Stomach (tissue), 9 donors: ENCODE data around the gene SGK2. TPM values are rescaled to one million over a fixed set of nuclear protein-coding genes. Genes with fewer than 3 reads are reported as not detected.

Source experiments
- DNase-seq, 2 donors: peaks; one replicate each; pipeline versions ENCODE4 v3.0.0 to v3.0.0-alpha.2; 2013 to 2019
- H3K27ac ChIP-seq, 5 donors: fragments of 200-600 bp in 4 of 5; sonication (generic) in 4 of 5; one replicate each; pipeline ENCODE4 v1.5.1; 2013 to 2019; ENCODE audit warnings: mild to moderate bottlenecking in 1 of 5, moderate library complexity in 1 of 5
- H3K27me3 ChIP-seq, 3 donors: fragments of 200-600 bp; sonication (generic); one replicate each; pipeline ENCODE4 v1.5.1; 2017 to 2019; ENCODE audit warnings: mixed run types in 1 of 3
- H3K36me3 ChIP-seq, 4 donors: fragments of 200-600 bp; sonication (generic); 1 replicate in 3 of 4; 2 replicates in 1 of 4; pipeline ENCODE4 v1.5.1; 2016 to 2019
- H3K4me1 ChIP-seq, 4 donors: fragments of 200-600 bp; sonication (generic); one replicate each; pipeline ENCODE4 v1.5.1; 2016 to 2019
- H3K4me3 ChIP-seq, 4 donors: fragments of 200-600 bp; sonication (generic) in 3 of 4; one replicate each; pipeline ENCODE4 v1.5.1; 2016 to 2019; ENCODE audit warnings: mild to moderate bottlenecking in 1 of 4
- H3K9me3 ChIP-seq, 4 donors: fragments of 200-600 bp; sonication (generic); one replicate each; pipeline ENCODE4 v1.5.1; 2016 to 2019
- EP300 ChIP-seq: sonication (generic); formaldehyde crosslinking; IDR thresholded peaks from one replicate; pipeline ENCODE4 v1.6.1; 2017; ENCODE audit warnings: antibody characterized with exemption
- POLR2A ChIP-seq, 4 donors: fragments of 450-650 bp; IDR thresholded peaks; one replicate each; pipeline ENCODE4 v1.6.1; 2016; ENCODE audit warnings: antibody characterized with exemption in 4 of 4, control low read depth in 2 of 4, mild to moderate bottlenecking in 1 of 4, moderate library complexity in 1 of 4
- POLR2AphosphoS5 ChIP-seq, 3 donors: sonication (generic); formaldehyde crosslinking; IDR thresholded peaks; one replicate each; pipeline ENCODE4 v1.6.1; 2016; ENCODE audit warnings: antibody characterized with exemption in 3 of 3
- WGBS, 5 donors: extraction: QIAGEN DNeasy Blood & Tissue Kit in 3 of 5; methylation state at CpG; one replicate each; pipeline versions ENCODE4 v1.1.5 to v1.1.7; 2013 to 2018; 5-methylcytosine and 5-hydroxymethylcytosine counted together
- intact Hi-C: fragments of 100-400 bp; cut with DNase I; formaldehyde crosslinking; loops from one replicate; pipeline ENCODE4 v1.15.1; 2023; ENCODE audit warnings: low total_unique reads
- polyA plus RNA-seq, 3 donors: library from polyadenylated mRNA; stranded (reverse); fragments of 200-250 nt; gene quantifications; one replicate each; pipeline ENCODE4 v1.2.3, GENCODE V29; 2013
- total RNA-seq, 5 donors: library from RNA; depleted of rRNA; stranded (reverse); fragments of >200 nt; gene quantifications; one replicate each; pipeline versions ENCODE4 v1.1.0 to v1.2.3, GENCODE V29; 2014 to 2016
- TF ChIP-seq, protein P1 (sequence below), 7 experiments: fragments of 450-650 bp in 4 of 7; fragments of 200-600 bp in 3 of 7; sonication (generic) in 3 of 7; IDR thresholded peaks; one replicate each; pipeline ENCODE4 v1.5.1; 2016 to 2019; ENCODE audit warnings: antibody characterized with exemption in 7 of 7, control low read depth in 2 of 7, mild to moderate bottlenecking in 1 of 7
- donor health status: healthy with polysubstance abuse.
- donor health status: Bipolar disorder and iron deficiency.
- donor health status: healthy.

The SGK2 gene
- total and polyA plus RNA-seq, 8 donors: 2.1 to 118 (median 24.0) TPM

DNA sequence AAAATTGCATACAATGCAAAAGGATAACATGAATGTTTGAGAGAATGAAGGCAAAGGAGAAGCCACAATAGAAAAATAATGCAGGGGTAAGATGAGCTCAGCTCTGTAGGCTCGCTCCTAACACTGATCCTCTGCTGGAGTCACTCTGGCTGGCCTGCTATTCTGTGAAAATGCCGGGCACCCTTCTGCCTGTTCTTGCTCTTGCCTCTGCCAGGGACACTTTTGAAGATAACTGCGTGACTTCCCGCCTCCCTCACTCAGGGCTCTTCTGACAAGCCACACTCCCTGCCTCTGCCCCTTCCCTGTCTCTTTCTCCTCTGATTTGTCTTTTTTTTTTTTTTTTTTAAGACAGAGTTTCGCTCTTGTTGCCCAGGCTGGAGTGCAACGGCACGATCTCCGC, 72.8 kb downstream of the SGK2 start:
- no peak overlapping the region for H3K27ac ChIP-seq
- TF ChIP-seq POLR2A (IDR thresholded peaks at IDR 0.05) (no peak), POLR2AphosphoS5 (IDR thresholded peaks at IDR 0.05) (no peak), EP300 (no peak)
- TF ChIP-seq, protein P1, sequence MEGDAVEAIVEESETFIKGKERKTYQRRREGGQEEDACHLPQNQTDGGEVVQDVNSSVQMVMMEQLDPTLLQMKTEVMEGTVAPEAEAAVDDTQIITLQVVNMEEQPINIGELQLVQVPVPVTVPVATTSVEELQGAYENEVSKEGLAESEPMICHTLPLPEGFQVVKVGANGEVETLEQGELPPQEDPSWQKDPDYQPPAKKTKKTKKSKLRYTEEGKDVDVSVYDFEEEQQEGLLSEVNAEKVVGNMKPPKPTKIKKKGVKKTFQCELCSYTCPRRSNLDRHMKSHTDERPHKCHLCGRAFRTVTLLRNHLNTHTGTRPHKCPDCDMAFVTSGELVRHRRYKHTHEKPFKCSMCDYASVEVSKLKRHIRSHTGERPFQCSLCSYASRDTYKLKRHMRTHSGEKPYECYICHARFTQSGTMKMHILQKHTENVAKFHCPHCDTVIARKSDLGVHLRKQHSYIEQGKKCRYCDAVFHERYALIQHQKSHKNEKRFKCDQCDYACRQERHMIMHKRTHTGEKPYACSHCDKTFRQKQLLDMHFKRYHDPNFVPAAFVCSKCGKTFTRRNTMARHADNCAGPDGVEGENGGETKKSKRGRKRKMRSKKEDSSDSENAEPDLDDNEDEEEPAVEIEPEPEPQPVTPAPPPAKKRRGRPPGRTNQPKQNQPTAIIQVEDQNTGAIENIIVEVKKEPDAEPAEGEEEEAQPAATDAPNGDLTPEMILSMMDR (IDR thresholded peaks at IDR 0.05): no peak
- no peak overlapping the region for H3K4me3 ChIP-seq
- no peaks in the 10 kb centered on the region for H3K9me3 ChIP-seq
- intact Hi-C loops: no loop called here
- no peak for DNase-seq
- WGBS, 5 donors: 94 to 99% (median 96%) methylated on average over 8 of the region's 8 CpGs
- H3K36me3 ChIP-seq: peaks cover 11 to 95% (median 86%) of the 10 kb centered on the region in 4 donors
- no peaks in the 10 kb centered on the region for H3K27me3 ChIP-seq
- no peaks in the 10 kb centered on the region for H3K4me1 ChIP-seq

Other genes starting within 250 kb of the SGK2 start
- 100 to 1,000 TPM in 1 of 5 donors, 10 to 100 TPM in 4; 22.8 to 109 (median 71.0) TPM for gene SRSF6, start 101.1 kb upstream of the SGK2 start, total RNA-seq
- gene SRSF6, start 101.1 kb upstream of the SGK2 start, polyA plus RNA-seq: 10 to 100 TPM; 38.7 to 72.1 (median 46.7) TPM
- 10 to 100 TPM in 3 of 5 donors, 1 to 10 TPM in 2; 8.2 to 28.7 (median 18.4) TPM for gene L3MBTL1, start 51.3 kb upstream of the SGK2 start, total RNA-seq
- 1 to 10 TPM in 2 of 3 donors, under 1 TPM in 1; 0.76 to 6.5 (median 1.7) TPM for gene L3MBTL1, start 51.3 kb upstream of the SGK2 start, polyA plus RNA-seq
- gene IFT52, start 31.9 kb downstream of the SGK2 start, total RNA-seq: 10 to 100 TPM in 1 of 5 donors, 1 to 10 TPM in 2, under 1 TPM in 1, not detected in 1; 0.45 to 41.5 (median 6.4) TPM
- gene IFT52, start 31.9 kb downstream of the SGK2 start, polyA plus RNA-seq: 10 to 100 TPM; 12.9 to 24.9 (median 17.6) TPM
- gene MYBL2, start 108.1 kb downstream of the SGK2 start, total RNA-seq: 10 to 100 TPM in 1 of 5 donors, 1 to 10 TPM in 4; 4.3 to 25.1 (median 5.8) TPM
- 1 to 10 TPM; 4.1 to 9.5 (median 6.4) TPM for gene MYBL2, start 108.1 kb downstream of the SGK2 start, polyA plus RNA-seq
- gene GTSF1L, start 168.0 kb downstream of the SGK2 start, total RNA-seq: not detected
- gene GTSF1L, start 168.0 kb downstream of the SGK2 start, polyA plus RNA-seq: not detected